T-cell (primary cell): ENCODE results near the gene SKP2. TPM values are rescaled to one million over a fixed set of nuclear protein-coding genes. Genes with fewer than 3 reads are reported as not detected.

Experiments
- ATAC-seq, 4 experiments: fragments of 200-7000 bp in 3 of 4; fragments of 150-1000 bp in 1 of 4; cut with Tn5 transposase; replicated peaks in 1 of 4; 1 replicate in 3 of 4; 2 replicates in 1 of 4; pipeline ENCODE4 v1.10.0; 2021; ENCODE audit warnings: moderate library complexity in 3 of 4, mild to moderate bottlenecking in 2 of 4, moderate number of reproducible peaks in 1 of 4
- CTCF ChIA-PET, 2 donors: fragments of 300-600 bp; sonication (Branson Sonifier 250); formaldehyde crosslinking; loops; one replicate each; lab custom pipeline; 2022; ENCODE audit warnings: antibody characterized with exemption in 2 of 2; lab: Charles Lee
- POLR2A ChIA-PET, 2 donors: fragments of 300-600 bp; sonication (Branson Sonifier 250); formaldehyde crosslinking; loops; one replicate each; lab custom pipeline; 2022; ENCODE audit warnings: antibody characterized with exemption in 2 of 2; lab: Charles Lee
- DNase-seq, 35 experiments: peaks; one replicate each; pipeline versions ENCODE4 v3.0.0 to v3.0.0-alpha.2; 2013 to 2023
- H3K27ac ChIP-seq: one replicate; pipeline ENCODE4 v1.5.1; 2013; ENCODE audit warnings: low read length
- H3K27me3 ChIP-seq, 2 experiments: replicated peaks in 1 of 2; 1 replicate in 1 of 2; 2 replicates in 1 of 2; pipeline versions ENCODE4 v1.6.1 to v1.7.0; 2013; ENCODE audit warnings: low read length in 1 of 2, mixed read lengths in 1 of 2; ENCODE audit not compliant: control insufficient read depth in 2 of 2, insufficient read depth in 2 of 2; ENCODE audit errors: extremely low read depth in 1 of 2
- H3K36me3 ChIP-seq, 2 donors: 1 replicate in 1 of 2; 2 replicates in 1 of 2; pipeline versions ENCODE4 v1.6.1 to v1.7.0; 2013; ENCODE audit warnings: low read length in 1 of 2; ENCODE audit not compliant: control insufficient read depth in 2 of 2, insufficient read depth in 1 of 2; ENCODE audit errors: extremely low read depth in 1 of 2
- H3K4me1 ChIP-seq, 2 experiments: 1 replicate in 1 of 2; 2 replicates in 1 of 2; pipeline versions ENCODE4 v1.6.1 to v1.7.0; 2013; ENCODE audit warnings: low read length in 2 of 2, mixed read lengths in 1 of 2; ENCODE audit not compliant: insufficient read depth in 2 of 2, control insufficient read depth in 1 of 2; ENCODE audit errors: extremely low read depth in 1 of 2
- H3K4me3 ChIP-seq, 2 donors: 1 replicate in 1 of 2; 2 replicates in 1 of 2; pipeline versions ENCODE4 v1.5.1 to v1.7.0; 2013; ENCODE audit warnings: mild to moderate bottlenecking in 2 of 2, low read length in 1 of 2, moderate library complexity in 1 of 2; ENCODE audit not compliant: control insufficient read depth in 1 of 2; ENCODE audit errors: extremely low read depth in 1 of 2
- H3K9me3 ChIP-seq: 2 replicates; pipeline ENCODE4 v1.7.0; 2013
- H3K27ac Mint-ChIP-seq, 2 donors: one replicate each; pipeline ENCODE4 v1.8.0; 2020 to 2021; ENCODE audit warnings: mild to moderate bottlenecking in 2 of 2, mixed read lengths in 2 of 2
- H3K27me3 Mint-ChIP-seq, 2 donors: one replicate each; pipeline ENCODE4 v1.8.0; 2021 to 2022; ENCODE audit warnings: mixed read lengths in 2 of 2
- H3K36me3 Mint-ChIP-seq: one replicate; pipeline ENCODE4 v1.8.0; 2021; ENCODE audit warnings: mixed read lengths
- H3K4me1 Mint-ChIP-seq, 3 donors: one replicate each; pipeline ENCODE4 v1.8.0; 2020 to 2022; ENCODE audit warnings: mixed read lengths in 3 of 3, mild to moderate bottlenecking in 1 of 3
- H3K4me3 Mint-ChIP-seq, 3 donors: one replicate each; pipeline ENCODE4 v1.8.0; 2020 to 2022; ENCODE audit warnings: mild to moderate bottlenecking in 3 of 3, mixed read lengths in 3 of 3, moderate library complexity in 3 of 3
- H3K9me3 Mint-ChIP-seq, 3 donors: one replicate each; pipeline ENCODE4 v1.8.0; 2020 to 2022; ENCODE audit warnings: mixed read lengths in 3 of 3
- whole genome bisulfite sequencing: methylation state at CpG from one replicate; pipeline ENCODE4 v1.1.5; 2013; ENCODE audit warnings: missing lambda C conversion rate; ENCODE audit not compliant: insufficient coverage; 5-methylcytosine and 5-hydroxymethylcytosine counted together
- total RNA-seq, 35 experiments: library from RNA in 6 of 35; stranded (reverse) in 6 of 35; fragments of 120-200 nt in 1 of 35; gene quantifications; one replicate each; pipeline versions ENCODE4 v1.2.1 to v1.2.4 and lab custom pipeline; 2013 to 2026

Gene SKP2
- total RNA-seq, 5 donors from 2014 or later (not counting 1 experiment from before 2014, with no cell fraction given), result 12.8 to 26.0 (median 19.6) TPM

- Histone ChIP-seq H3K4me3 (no peak overlapping the region), H3K27ac (no peak overlapping the region), H3K27me3 (no peaks in the 10 kb centered on the region), H3K36me3 (peaks cover 0 to 34% of the 10 kb centered on the region in 2 donors), H3K9me3 (no peaks in the 10 kb centered on the region), H3K4me1 (peaks cover 24 to 25% of the 10 kb centered on the region in 2 experiments)
- POLR2A ChIA-PET, result interaction anchor here in 1 of 2 donors (0.6 kb wide), 1 partner anchor 21 kb away, joined by 4 read pairs; no protein-coding TSS in a partner anchor
- DNase-seq (no peak), ATAC-seq (no peak)
- peaks cover 48% of the 10 kb centered on the region for H3K36me3 Mint-ChIP-seq
- no peaks in the 10 kb centered on the region for H3K9me3 Mint-ChIP-seq
- H3K4me1 Mint-ChIP-seq, result peaks cover 68 to 78% (median 69%) of the 10 kb centered on the region in 3 donors
- CTCF ChIA-PET, result no interaction called here
- 100% methylated on average over 1 of the region's 4 CpGs for WGBS
- H3K27me3 Mint-ChIP-seq, result no peaks in the 10 kb centered on the region
- H3K4me3 Mint-ChIP-seq, result peak overlapping the region; percentile 47 to 96 (median 93)
- H3K27ac Mint-ChIP-seq, result no peak overlapping the region
These were observed 1.8 kb downstream of the SKP2 start for GRCh38 chr5:36153726-36154125.

- H3K9me3 Mint-ChIP-seq, result no peaks in the 10 kb centered on the region
- peaks cover 57 to 67% (median 63%) of the 10 kb centered on the region in 3 donors for H3K4me1 Mint-ChIP-seq
- no peak overlapping the region for H3K4me3 Mint-ChIP-seq
- H3K27ac Mint-ChIP-seq, result no peak overlapping the region
- Histone ChIP-seq H3K27me3 (no peaks in the 10 kb centered on the region), H3K36me3 (peaks cover 0 to 38% of the 10 kb centered on the region in 2 donors), H3K27ac (no peak overlapping the region), H3K4me3 (no peak overlapping the region), H3K9me3 (no peaks in the 10 kb centered on the region), H3K4me1 (peaks cover 18 to 25% of the 10 kb centered on the region in 2 experiments)
- CTCF ChIA-PET, result no interaction called here
- POLR2A ChIA-PET, result interaction anchor here in 1 of 2 donors (0.6 kb wide), 1 partner anchor 92 kb away, joined by 3 read pairs; no protein-coding TSS in a partner anchor
- ATAC-seq (no peak), DNase-seq (no peak)
- no CpG with 5 or more reads among the region's 7 CpGs for WGBS
- H3K36me3 Mint-ChIP-seq, result peaks cover 60% of the 10 kb centered on the region
- H3K27me3 Mint-ChIP-seq, result no peaks in the 10 kb centered on the region
These were observed 3.4 kb downstream of the SKP2 start for GRCh38 chr5:36155291-36155690.

GRCh38 chr5:36156121-36156601, 4.2 kb downstream of the SKP2 start:
- peaks cover 52 to 64% (median 55%) of the 10 kb centered on the region in 3 donors for H3K4me1 Mint-ChIP-seq
- H3K4me1 ChIP-seq, result peaks cover 12 to 20% of the 10 kb centered on the region in 2 experiments
- H3K9me3 ChIP-seq, result no peaks in the 10 kb centered on the region
- H3K27ac Mint-ChIP-seq, result no peak overlapping the region
- H3K4me3 ChIP-seq, result no peak overlapping the region
- DNase-seq (no peak), ATAC-seq (no peak)
- peaks cover 60% of the 10 kb centered on the region for H3K36me3 Mint-ChIP-seq
- H3K36me3 ChIP-seq, result peaks cover 0 to 45% of the 10 kb centered on the region in 2 donors
- H3K27me3 ChIP-seq, result no peaks in the 10 kb centered on the region
- H3K9me3 Mint-ChIP-seq, result no peaks in the 10 kb centered on the region
- no peak overlapping the region for H3K27ac ChIP-seq
- no peak overlapping the region for H3K4me3 Mint-ChIP-seq
- WGBS, result 100% methylated on average over 4 of the region's 4 CpGs
- CTCF ChIA-PET, result interaction anchor here in 1 of 2 donors (0.7 kb wide), 1 partner anchor 66 kb away, joined by 3 read pairs; no protein-coding TSS in a partner anchor
- POLR2A ChIA-PET, result no interaction called here
- H3K27me3 Mint-ChIP-seq, result no peaks in the 10 kb centered on the region

DNA sequence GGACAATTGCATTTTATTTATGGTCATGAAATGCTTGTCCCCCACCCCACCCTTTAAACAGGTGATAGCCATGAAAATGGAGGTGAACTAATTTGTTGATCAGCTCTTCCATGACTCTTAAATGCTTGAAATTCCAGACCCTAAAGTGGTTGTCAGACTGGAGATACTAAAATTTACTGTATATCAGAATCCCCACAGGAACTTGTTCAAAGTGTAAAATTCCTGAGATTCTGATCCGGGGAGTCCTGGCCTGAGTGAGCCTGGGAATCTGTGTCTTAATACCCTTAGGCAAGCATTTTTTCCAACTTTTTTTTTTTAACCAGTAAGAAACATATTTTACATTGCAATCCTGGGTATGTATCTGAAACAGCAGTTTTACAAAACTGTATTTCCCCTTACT, 4.7 kb downstream of the SKP2 start:
- Histone ChIP-seq H3K27ac (no peak overlapping the region), H3K4me3 (no peak overlapping the region), H3K9me3 (no peaks in the 10 kb centered on the region), H3K4me1 (peaks cover 12 to 19% of the 10 kb centered on the region in 2 experiments), H3K36me3 (peaks cover 0 to 49% of the 10 kb centered on the region in 2 donors), H3K27me3 (no peaks in the 10 kb centered on the region)
- H3K4me3 Mint-ChIP-seq, result no peak overlapping the region
- H3K36me3 Mint-ChIP-seq, result peaks cover 65% of the 10 kb centered on the region
- DNase-seq (no peak), ATAC-seq (no peak)
- ChIA-PET CTCF (interaction anchor here in 1 of 2 donors (0.6 kb wide), 1 partner anchor 48 kb away, joined by 4 read pairs; no protein-coding TSS in a partner anchor), POLR2A (no interaction called here)
- H3K27ac Mint-ChIP-seq, result no peak overlapping the region
- no peaks in the 10 kb centered on the region for H3K9me3 Mint-ChIP-seq
- H3K4me1 Mint-ChIP-seq, result peaks cover 56 to 68% (median 58%) of the 10 kb centered on the region in 3 donors
- H3K27me3 Mint-ChIP-seq, result no peaks in the 10 kb centered on the region
- WGBS, result 100% methylated on average over 1 of the region's 1 CpG

DNA sequence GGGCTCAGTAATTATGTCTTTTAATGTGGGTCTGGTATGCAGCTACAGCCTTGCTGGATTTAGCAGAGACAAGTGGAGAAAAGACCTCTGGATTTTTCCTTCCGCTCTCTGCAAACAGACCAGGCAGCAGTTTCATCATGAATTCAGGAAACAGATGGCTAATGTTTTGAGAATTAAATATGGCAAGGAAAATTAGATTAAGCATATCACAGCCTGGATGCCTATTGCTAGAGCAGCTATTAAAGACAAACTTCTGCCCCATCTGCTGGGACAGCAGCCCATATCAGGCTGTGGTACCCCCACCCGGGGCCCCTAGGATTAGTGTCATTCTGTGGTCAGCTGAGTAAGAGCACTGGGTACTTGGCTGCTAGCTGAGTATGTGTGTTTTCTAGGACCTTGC, 6.2 kb downstream of the SKP2 start:
- CTCF ChIA-PET, result no interaction called here
- Mint-ChIP-seq H3K27me3 (no peaks in the 10 kb centered on the region), H3K4me3 (no peak overlapping the region), H3K9me3 (no peaks in the 10 kb centered on the region), H3K4me1 (peaks cover 46 to 64% (median 46%) of the 10 kb centered on the region in 3 donors), H3K27ac (no peak overlapping the region), H3K36me3 (peaks cover 80% of the 10 kb centered on the region)
- Histone ChIP-seq H3K27ac (no peak overlapping the region), H3K9me3 (no peaks in the 10 kb centered on the region), H3K4me3 (no peak overlapping the region), H3K36me3 (peaks cover 0 to 65% of the 10 kb centered on the region in 2 donors), H3K4me1 (peaks cover 3 to 9% of the 10 kb centered on the region in 2 experiments), H3K27me3 (no peaks in the 10 kb centered on the region)
- POLR2A ChIA-PET, result no interaction called here
- no peak for ATAC-seq
- no peak for DNase-seq
- 100% methylated on average over 2 of the region's 2 CpGs for WGBS

- Histone ChIP-seq H3K4me1 (no peaks in the 10 kb centered on the region), H3K27me3 (no peaks in the 10 kb centered on the region), H3K9me3 (no peaks in the 10 kb centered on the region), H3K4me3 (no peak overlapping the region), H3K27ac (no peak overlapping the region), H3K36me3 (peaks cover 6 to 70% of the 10 kb centered on the region in 2 donors)
- ATAC-seq, result no peak
- Mint-ChIP-seq H3K27me3 (no peaks in the 10 kb centered on the region), H3K9me3 (no peaks in the 10 kb centered on the region), H3K36me3 (peaks cover 78% of the 10 kb centered on the region), H3K27ac (no peak overlapping the region), H3K4me1 (peaks cover 26 to 59% (median 27%) of the 10 kb centered on the region in 3 donors), H3K4me3 (no peak overlapping the region)
- CTCF ChIA-PET, result no interaction called here
- WGBS, result 100% methylated on average over 2 of the region's 3 CpGs
- POLR2A ChIA-PET, result interaction anchor here in 1 of 2 donors (0.6 kb wide), 1 partner anchor 12 kb away, joined by 4 read pairs; no protein-coding TSS in a partner anchor
- no peak for DNase-seq
These were observed 8.7 kb downstream of the SKP2 start for GRCh38 chr5:36160617-36161016.
